GM12872 (cell line): ENCODE measurements around the gene NCOA3.

Experiments
- TF ChIP-seq, protein P1 (sequence below): IDR thresholded peaks from 3 replicates; pipeline ENCODE4 v1.5.1; 2011; ENCODE audit warnings: low read depth, mild to moderate bottlenecking, low read length, moderate library complexity; ENCODE audit not compliant: insufficient read depth

Gene NCOA3

DNA sequence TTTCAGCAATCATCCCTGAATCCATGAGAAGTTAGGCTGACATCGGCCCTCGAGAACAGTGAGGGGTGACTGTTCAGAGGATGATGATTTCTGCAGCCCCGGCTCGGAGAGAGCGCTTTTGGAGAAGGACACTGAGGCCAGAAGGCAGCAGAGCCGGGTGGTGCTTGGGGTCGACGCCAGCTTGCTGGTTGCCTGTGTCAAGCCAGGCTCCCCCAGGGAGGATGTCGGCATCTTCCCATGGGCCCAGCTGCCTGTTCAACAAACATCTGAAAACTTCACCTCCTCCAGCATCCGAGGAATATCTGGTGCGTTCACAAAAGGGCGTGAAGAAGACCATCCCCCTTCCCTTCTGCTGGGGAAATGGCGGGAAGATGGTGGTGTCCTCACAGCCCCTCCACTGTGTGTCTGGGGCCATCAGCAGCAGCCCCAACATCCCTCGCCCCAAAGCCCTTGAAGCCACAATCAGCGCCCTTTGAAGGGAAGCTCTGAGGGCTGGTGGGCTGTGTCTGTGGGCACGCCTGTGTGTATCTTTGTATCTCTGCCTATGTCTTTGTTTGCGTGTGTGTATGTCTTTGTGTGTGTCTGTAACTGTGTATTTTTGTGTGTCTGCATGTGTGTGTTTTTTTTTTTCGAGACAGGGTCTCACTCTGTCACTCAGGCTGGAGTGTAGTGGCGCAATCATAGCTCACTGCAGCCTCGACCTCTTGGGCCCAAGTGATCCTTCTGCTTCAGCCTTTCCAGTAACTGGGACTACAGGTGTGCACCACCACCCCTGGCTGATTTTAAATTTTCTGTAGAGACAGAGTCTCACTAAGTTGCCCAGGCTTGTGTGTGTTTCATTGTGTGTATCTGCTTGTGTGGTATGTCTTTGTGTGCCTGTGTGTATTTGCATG, 185.7 kb downstream of the NCOA3 start:
- TF ChIP-seq, protein P1, sequence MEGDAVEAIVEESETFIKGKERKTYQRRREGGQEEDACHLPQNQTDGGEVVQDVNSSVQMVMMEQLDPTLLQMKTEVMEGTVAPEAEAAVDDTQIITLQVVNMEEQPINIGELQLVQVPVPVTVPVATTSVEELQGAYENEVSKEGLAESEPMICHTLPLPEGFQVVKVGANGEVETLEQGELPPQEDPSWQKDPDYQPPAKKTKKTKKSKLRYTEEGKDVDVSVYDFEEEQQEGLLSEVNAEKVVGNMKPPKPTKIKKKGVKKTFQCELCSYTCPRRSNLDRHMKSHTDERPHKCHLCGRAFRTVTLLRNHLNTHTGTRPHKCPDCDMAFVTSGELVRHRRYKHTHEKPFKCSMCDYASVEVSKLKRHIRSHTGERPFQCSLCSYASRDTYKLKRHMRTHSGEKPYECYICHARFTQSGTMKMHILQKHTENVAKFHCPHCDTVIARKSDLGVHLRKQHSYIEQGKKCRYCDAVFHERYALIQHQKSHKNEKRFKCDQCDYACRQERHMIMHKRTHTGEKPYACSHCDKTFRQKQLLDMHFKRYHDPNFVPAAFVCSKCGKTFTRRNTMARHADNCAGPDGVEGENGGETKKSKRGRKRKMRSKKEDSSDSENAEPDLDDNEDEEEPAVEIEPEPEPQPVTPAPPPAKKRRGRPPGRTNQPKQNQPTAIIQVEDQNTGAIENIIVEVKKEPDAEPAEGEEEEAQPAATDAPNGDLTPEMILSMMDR = no peak

DNA sequence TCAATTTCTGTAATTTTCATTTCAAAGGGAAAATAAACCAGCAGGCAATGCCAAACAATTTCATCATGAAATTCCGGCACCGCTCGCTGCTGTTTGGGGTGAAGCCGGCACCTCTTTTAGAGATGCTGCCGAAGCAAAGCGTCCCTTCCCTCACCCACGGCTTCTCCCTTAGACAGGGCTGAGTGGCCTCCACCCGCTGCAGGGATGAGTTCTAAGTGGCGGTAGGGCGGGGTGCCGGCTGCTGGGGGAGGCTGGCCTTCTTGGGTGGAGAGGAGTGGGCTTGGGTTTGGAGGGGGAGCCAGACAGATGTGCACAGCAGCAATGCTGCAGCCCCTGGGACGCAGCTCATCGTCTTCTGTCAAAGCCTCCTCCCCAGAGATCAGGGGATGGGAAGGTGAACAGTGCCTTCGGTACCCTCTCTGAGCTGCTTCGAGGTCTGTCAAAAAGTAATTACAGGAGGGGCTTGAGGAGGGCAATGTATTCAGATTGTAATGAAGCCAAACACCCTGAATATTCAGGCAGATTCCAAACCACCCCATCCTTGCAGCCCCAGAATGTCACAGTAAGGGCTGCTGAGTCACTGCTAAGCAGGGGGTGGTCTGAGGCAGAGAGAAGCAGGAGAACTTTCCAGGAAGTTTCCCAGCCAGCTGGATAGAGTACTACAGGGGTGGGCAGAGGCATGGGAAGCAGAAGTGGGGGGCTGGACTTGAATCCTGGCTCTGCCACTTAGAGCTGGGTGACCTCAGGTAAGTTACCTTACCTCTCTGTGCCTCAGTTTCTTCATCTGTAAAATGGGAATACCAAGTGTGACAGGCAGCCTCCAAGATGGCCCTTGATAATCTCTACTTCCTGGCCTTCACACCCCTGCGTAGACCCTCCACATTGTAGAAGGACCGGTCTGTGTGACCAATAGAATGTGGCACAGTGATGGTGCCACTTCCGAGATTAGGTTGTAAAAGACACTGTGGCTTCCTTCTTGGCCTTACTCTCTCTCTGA, 187.0 kb downstream of the NCOA3 start:
- TF ChIP-seq, protein P1 = no peak

DNA sequence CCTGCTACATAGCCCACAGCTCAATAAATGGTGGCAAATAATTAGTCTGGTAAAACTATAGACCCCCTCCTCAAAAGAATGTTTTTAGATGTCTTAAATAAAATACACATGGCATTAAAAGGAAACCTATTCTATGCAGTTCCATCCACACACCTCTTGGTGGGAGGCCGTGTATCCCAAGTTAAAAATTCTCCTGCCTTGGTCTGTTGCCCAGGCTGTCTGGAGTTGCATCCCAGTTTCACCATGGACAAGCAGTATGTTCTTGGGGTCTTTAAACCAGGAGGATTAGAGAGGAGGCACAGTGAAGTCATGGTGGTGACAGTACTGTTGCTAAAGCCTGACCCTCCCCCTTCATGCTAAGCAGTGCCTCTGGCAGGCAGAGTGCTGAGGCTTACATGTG, 188.0 kb downstream of the NCOA3 start:
- TF ChIP-seq, protein P1 = no peak

DNA sequence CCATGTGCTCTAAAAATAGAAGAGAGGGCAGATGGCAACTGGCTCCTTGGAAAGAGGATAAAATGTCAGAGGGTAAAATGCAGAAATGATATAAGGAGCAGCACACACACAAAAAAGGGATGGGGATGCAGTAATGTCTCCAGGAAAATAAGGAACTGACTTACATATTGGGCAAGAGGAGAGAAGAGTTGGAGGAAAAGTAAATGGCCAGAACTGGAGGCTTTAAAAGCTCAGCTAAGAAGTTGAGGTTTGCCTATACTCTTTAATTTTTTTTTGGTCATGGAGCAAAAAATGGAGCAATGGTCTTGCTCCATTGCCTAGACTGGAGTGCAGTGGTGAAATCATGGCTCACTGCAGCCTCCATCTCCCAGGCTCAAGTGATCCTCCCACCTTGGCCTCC, 189.9 kb downstream of the NCOA3 start:
- TF ChIP-seq, protein P1 = no peak

DNA sequence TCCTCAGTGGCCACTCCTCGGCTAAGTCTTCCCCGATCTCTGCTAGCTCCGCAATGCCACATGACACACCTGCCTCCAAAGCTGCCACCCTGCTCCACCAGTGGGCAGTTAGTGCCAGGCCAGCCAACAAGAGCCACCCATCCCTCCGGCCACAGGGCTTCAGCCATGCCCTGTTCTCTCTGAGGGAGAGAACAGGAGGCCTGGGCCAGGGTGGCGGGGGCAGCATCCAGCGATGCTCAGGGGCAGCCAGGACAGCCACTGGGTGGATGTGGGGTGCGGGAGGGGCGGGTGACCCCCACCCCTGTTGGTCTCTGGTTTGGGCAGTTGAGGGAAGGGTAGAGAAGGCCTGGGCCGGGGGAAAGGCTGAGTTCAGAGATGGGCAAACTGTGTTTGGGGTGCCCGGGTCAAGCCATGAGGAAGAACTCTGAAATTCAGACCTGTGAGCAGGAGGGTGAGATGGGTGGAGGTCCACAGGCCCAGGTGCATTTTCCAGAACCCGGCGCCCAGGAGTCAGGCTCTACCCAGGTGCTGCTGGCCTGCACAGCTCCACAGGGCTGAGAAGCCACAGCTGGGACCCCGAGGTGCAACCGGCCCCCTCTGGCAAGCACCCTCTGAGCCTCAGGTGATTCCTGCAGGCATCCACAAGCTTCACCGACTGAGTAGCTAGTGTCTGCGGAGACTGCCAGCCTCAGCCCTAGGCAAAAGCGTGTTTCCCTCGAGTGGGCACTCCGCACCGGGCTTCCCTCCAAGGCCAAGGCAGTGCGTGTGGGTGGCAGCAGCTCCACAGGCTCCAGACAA, 192.5 kb downstream of the NCOA3 start:
- TF ChIP-seq, protein P1 = no peak

DNA sequence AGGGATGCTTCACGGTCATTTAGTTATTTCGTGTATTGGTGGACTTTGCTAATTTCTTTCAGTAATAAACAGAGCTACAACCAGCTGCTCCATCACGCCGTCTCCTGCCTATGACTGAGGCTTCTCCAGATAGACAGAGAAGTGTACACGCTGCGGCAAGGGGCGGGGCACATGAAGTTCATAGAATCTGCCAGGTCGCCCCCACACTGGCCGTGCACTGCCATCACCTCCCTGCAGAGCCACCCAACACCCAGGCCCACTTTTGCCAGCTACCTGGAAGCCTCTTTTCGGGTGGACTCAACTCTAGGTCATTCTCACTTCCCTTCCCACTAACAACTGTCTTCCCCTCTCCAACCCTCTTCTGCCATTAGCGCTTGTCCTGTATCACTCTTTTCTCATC, 195.2 kb downstream of the NCOA3 start:
- TF ChIP-seq, protein P1 = no peak
